Measurements from ENCODE around the gene SNORC. TPM values are rescaled to one million over a fixed set of nuclear protein-coding genes. Genes with fewer than 3 reads are reported as not detected.

The SNORC gene
- polyA plus RNA-seq, 1 donor (not counting 4 experiments of a cell fraction or from before 2014, with no cell fraction given) = 0.66 TPM

- no peak for TF ChIP-seq CTCF (optimal IDR thresholded peaks at IDR 0.05 in 1 of 3, IDR thresholded peaks at IDR 0.05 in 1 of 3, conservative IDR thresholded peaks at IDR 0.05 in 1 of 3; ENCODE audit: extremely low read depth in 1 of 3, insufficient read depth in 2 of 3, low read length in 3 of 3)
- no peak for TF ChIP-seq EZH2 (IDR thresholded peaks at IDR 0.05; ENCODE audit: low read length)
- Histone ChIP-seq H3K9me1 (ENCODE audit: control insufficient read depth, extremely low read depth, insufficient read depth, low read length) (no peaks in the 10 kb centered on the region), H3K4me2 (ENCODE audit: control insufficient read depth, extremely low read depth, insufficient read depth, low read depth, low read length) (no peak overlapping the region), H3K79me2 (ENCODE audit: control insufficient read depth, insufficient read depth, low read length) (no peaks in the 10 kb centered on the region), H4K20me1 (ENCODE audit: control insufficient read depth, extremely low read depth, insufficient read depth, low read length) (no peaks in the 10 kb centered on the region), H3K9me3 (ENCODE audit: control insufficient read depth, low read depth, low read length) (no peaks in the 10 kb centered on the region), H3K4me1 (ENCODE audit: control insufficient read depth, extremely low read depth, insufficient read depth, low read length) (no peaks in the 10 kb centered on the region), H3K27ac (ENCODE audit: control insufficient read depth, insufficient read depth, low read length) (no peak overlapping the region), H3K9ac (ENCODE audit: control insufficient read depth, extremely low read depth, insufficient read depth, low read length) (no peak overlapping the region), H3K36me3 (ENCODE audit: control insufficient read depth in 2 of 2, extremely low read depth in 1 of 2, insufficient read depth in 2 of 2, low read length in 2 of 2) (peaks cover 0 to 1% of the 10 kb centered on the region in 2 experiments), H2AFZ (ENCODE audit: control insufficient read depth, low read length) (no peak overlapping the region), H3K4me3 (ENCODE audit: control insufficient read depth in 2 of 3, extremely low read depth in 1 of 3, insufficient read depth in 2 of 3, low read depth in 1 of 3, low read length in 3 of 3) (no peak overlapping the region), H3K27me3 (ENCODE audit: control insufficient read depth, extremely low read depth, insufficient read depth, low read length) (no peaks in the 10 kb centered on the region)
- dilution Hi-C loops (cut with MboI; ENCODE audit: extremely low pct_ligation_motif_present, low sequenced_read_pairs) = loop anchor here (25.0 kb wide), 1 partner anchor 364 kb away; no protein-coding TSS in a partner anchor
- no peak for DNase-seq (ENCODE audit: low read depth, low spot score)
- no peak for FAIRE-seq
Measured at GRCh38 chr2:232873292-232873908, 3.3 kb downstream of the SNORC start.

- no peaks in the 10 kb centered on the region for H3K27me3 ChIP-seq (ENCODE audit: control insufficient read depth, extremely low read depth, insufficient read depth, low read length)
- no peak for DNase-seq (ENCODE audit: low read depth, low spot score)
- no peak for TF ChIP-seq EZH2 (IDR thresholded peaks at IDR 0.05; ENCODE audit: low read length)
- TF ChIP-seq CTCF (optimal IDR thresholded peaks at IDR 0.05 in 1 of 3, IDR thresholded peaks at IDR 0.05 in 1 of 3, conservative IDR thresholded peaks at IDR 0.05 in 1 of 3; ENCODE audit: extremely low read depth in 1 of 3, insufficient read depth in 2 of 3, low read length in 3 of 3) = no peak
- H2AFZ ChIP-seq (ENCODE audit: control insufficient read depth, low read length) = no peak overlapping the region
- no peaks in the 10 kb centered on the region for H3K9me3 ChIP-seq (ENCODE audit: control insufficient read depth, low read depth, low read length)
- H4K20me1 ChIP-seq (ENCODE audit: control insufficient read depth, extremely low read depth, insufficient read depth, low read length) = no peaks in the 10 kb centered on the region
- H3K4me1 ChIP-seq (ENCODE audit: control insufficient read depth, extremely low read depth, insufficient read depth, low read length) = no peaks in the 10 kb centered on the region
- H3K79me2 ChIP-seq (ENCODE audit: control insufficient read depth, insufficient read depth, low read length) = no peaks in the 10 kb centered on the region
- H3K36me3 ChIP-seq (ENCODE audit: control insufficient read depth in 2 of 2, extremely low read depth in 1 of 2, insufficient read depth in 2 of 2, low read length in 2 of 2) = peaks cover 0 to 1% of the 10 kb centered on the region in 2 experiments
- no peak overlapping the region for H3K9ac ChIP-seq (ENCODE audit: control insufficient read depth, extremely low read depth, insufficient read depth, low read length)
- no peaks in the 10 kb centered on the region for H3K9me1 ChIP-seq (ENCODE audit: control insufficient read depth, extremely low read depth, insufficient read depth, low read length)
- no peak overlapping the region for H3K4me2 ChIP-seq (ENCODE audit: control insufficient read depth, extremely low read depth, insufficient read depth, low read depth, low read length)
- FAIRE-seq = no peak
- H3K27ac ChIP-seq (ENCODE audit: control insufficient read depth, insufficient read depth, low read length) = no peak overlapping the region
- no peak overlapping the region for H3K4me3 ChIP-seq (ENCODE audit: control insufficient read depth in 2 of 3, extremely low read depth in 1 of 3, insufficient read depth in 2 of 3, low read depth in 1 of 3, low read length in 3 of 3)
- dilution Hi-C loops (cut with MboI; ENCODE audit: extremely low pct_ligation_motif_present, low sequenced_read_pairs) = loop anchor here (25.0 kb wide), 1 partner anchor 363 kb away; no protein-coding TSS in a partner anchor
Measured at GRCh38 chr2:232873909-232874641, 4.0 kb downstream of the SNORC start.
